ENCODE data around the gene CBX1. TPM values are rescaled to one million over a fixed set of nuclear protein-coding genes. Genes with fewer than 3 reads are reported as not detected.

The CBX1 gene
- total RNA-seq, 1 experiment from 2014 or later = 157 TPM

DNA sequence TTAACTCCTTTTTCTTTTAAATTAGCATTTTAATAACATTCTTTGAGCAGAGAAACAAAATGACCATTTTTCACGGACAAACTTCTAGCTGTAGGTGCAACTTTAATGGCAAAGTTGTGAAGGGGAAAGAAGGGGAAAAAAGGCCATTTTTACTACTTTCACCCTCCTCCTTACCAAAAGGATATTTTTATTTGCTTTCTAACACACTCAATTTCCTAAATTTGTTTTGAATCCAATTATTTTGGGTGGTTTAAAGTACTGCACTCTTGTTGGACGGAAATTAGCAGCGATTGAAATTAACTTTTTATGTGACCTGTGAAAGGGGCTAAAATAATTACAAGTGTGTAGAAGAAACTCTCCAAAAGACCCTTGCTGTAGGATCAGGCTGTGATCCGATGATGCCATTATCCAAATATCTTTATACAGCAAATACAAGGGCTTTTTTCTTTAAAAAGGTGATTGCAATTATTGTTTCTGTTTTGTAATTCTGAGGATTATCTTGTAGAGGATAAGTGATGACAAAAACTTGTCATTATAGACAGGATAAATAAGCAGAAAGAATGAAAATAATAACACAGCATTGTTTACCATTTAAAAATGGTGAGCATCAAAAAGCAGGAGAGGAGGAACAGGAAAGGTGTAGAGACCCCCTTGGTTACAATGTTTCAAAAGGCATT is 48.6 kb upstream of the CBX1 start:
- H3K36me3 ChIP-seq (ENCODE audit: control insufficient read depth, insufficient read depth, low read length) = no peaks in the 10 kb centered on the region
- no TSS peak for BruUV-seq (replicated peaks)
- intact Hi-C loops (cut with micrococcal nuclease; ENCODE audit: unreplicated experiment) (no loop called here), in situ Hi-C loops (cut with HindIII; ENCODE audit: low pct_unique_long_range_greater_than_20kb, low sequenced_read_pairs) (no loop called here)
- ATAC-seq = no peak
- POLR2A ChIA-PET = no interaction called here
- H3K27ac ChIP-seq (ENCODE audit: low read length) = no peak overlapping the region
- TF ChIP-seq REST (IDR thresholded peaks at IDR 0.05; ENCODE audit: insufficient read depth in 1 of 2, low read depth in 2 of 2, low read length in 1 of 2) = no peak
- TF ChIP-seq, protein P1, sequence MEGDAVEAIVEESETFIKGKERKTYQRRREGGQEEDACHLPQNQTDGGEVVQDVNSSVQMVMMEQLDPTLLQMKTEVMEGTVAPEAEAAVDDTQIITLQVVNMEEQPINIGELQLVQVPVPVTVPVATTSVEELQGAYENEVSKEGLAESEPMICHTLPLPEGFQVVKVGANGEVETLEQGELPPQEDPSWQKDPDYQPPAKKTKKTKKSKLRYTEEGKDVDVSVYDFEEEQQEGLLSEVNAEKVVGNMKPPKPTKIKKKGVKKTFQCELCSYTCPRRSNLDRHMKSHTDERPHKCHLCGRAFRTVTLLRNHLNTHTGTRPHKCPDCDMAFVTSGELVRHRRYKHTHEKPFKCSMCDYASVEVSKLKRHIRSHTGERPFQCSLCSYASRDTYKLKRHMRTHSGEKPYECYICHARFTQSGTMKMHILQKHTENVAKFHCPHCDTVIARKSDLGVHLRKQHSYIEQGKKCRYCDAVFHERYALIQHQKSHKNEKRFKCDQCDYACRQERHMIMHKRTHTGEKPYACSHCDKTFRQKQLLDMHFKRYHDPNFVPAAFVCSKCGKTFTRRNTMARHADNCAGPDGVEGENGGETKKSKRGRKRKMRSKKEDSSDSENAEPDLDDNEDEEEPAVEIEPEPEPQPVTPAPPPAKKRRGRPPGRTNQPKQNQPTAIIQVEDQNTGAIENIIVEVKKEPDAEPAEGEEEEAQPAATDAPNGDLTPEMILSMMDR (IDR thresholded peaks at IDR 0.05) = no peak
- TF ChIP-seq POLR2AphosphoS5 (IDR thresholded peaks at IDR 0.05; ENCODE audit: low read depth, low read length) = no peak
- no peak for TF ChIP-seq SIN3A (IDR thresholded peaks at IDR 0.05; ENCODE audit: borderline replicate concordance, insufficient read depth, low read depth, low read length)
- TF ChIP-seq TCF7L2 (IDR thresholded peaks at IDR 0.05; ENCODE audit: low read depth, low read length) = no peak
- no peaks in the 10 kb centered on the region for H3K4me1 ChIP-seq (ENCODE audit: control insufficient read depth, insufficient read depth, low read length)
- no peak overlapping the region for H3K4me3 ChIP-seq (ENCODE audit: low read depth in 2 of 2, low read length in 2 of 2)
- CTCF ChIA-PET = interaction anchor here (0.6 kb wide), 1 partner anchor 442 kb away, joined by 3 read pairs; no protein-coding TSS in a partner anchor
- no peak for DNase-seq (ENCODE audit: low read depth, low spot score)
- no peaks in the 10 kb centered on the region for H3K9me3 ChIP-seq (ENCODE audit: control insufficient read depth, insufficient read depth, low read depth, low read length)
- H3K27me3 ChIP-seq (ENCODE audit: control insufficient read depth, insufficient read depth, low read length) = peaks cover 23% of the 10 kb centered on the region

- CTCF ChIA-PET = interaction anchor here (0.6 kb wide), 1 partner anchor 442 kb away, joined by 3 read pairs; no protein-coding TSS in a partner anchor
- ATAC-seq = no peak
- in situ Hi-C loops (cut with HindIII; ENCODE audit: low pct_unique_long_range_greater_than_20kb, low sequenced_read_pairs) (no loop called here), intact Hi-C loops (cut with micrococcal nuclease; ENCODE audit: unreplicated experiment) (no loop called here)
- Histone ChIP-seq H3K27ac (ENCODE audit: low read length) (no peak overlapping the region), H3K9me3 (ENCODE audit: control insufficient read depth, insufficient read depth, low read depth, low read length) (no peaks in the 10 kb centered on the region), H3K36me3 (ENCODE audit: control insufficient read depth, insufficient read depth, low read length) (no peaks in the 10 kb centered on the region), H3K4me1 (ENCODE audit: control insufficient read depth, insufficient read depth, low read length) (0 out of 2 replicates have a peak, but pooled peaks cover 3% of the 10 kb centered on the region), H3K4me3 (ENCODE audit: low read depth in 2 of 2, low read length in 2 of 2) (no peak overlapping the region), H3K27me3 (ENCODE audit: control insufficient read depth, insufficient read depth, low read length) (peaks cover 23% of the 10 kb centered on the region)
- BruUV-seq (replicated peaks) = no TSS peak
- TF ChIP-seq, protein P1 (IDR thresholded peaks at IDR 0.05) = no peak
- TF ChIP-seq SIN3A (IDR thresholded peaks at IDR 0.05; ENCODE audit: borderline replicate concordance, insufficient read depth, low read depth, low read length) (no peak), TCF7L2 (IDR thresholded peaks at IDR 0.05; ENCODE audit: low read depth, low read length) (no peak), REST (IDR thresholded peaks at IDR 0.05; ENCODE audit: insufficient read depth in 1 of 2, low read depth in 2 of 2, low read length in 1 of 2) (no peak), POLR2AphosphoS5 (IDR thresholded peaks at IDR 0.05; ENCODE audit: low read depth, low read length) (no peak)
- POLR2A ChIA-PET = no interaction called here
- no peak for DNase-seq (ENCODE audit: low read depth, low spot score)
These were observed 47.8 kb upstream of the CBX1 start for GRCh38 chr17:48148854-48149786.
